B cell (primary cell): Measurements from ENCODE around the gene STEAP1B. TPM values are rescaled to one million over a fixed set of nuclear protein-coding genes. Genes with fewer than 3 reads are reported as not detected.

Experiments
- ATAC-seq: fragments of 200-7000 bp; cut with Tn5 transposase; one replicate; pipeline ENCODE4 v1.10.0; 2021; ENCODE audit warnings: low read depth, mild to moderate bottlenecking, moderate number of reproducible peaks, moderate library complexity
- CTCF ChIA-PET: fragments of 350-600 bp; sonication (Branson Sonifier 250); formaldehyde crosslinking; loops from one replicate; lab custom pipeline; 2021; ENCODE audit warnings: antibody characterized with exemption, inconsistent platforms; lab: Charles Lee
- POLR2A ChIA-PET: fragments of 350-600 bp; sonication (Branson Sonifier 250); formaldehyde crosslinking; loops from one replicate; lab custom pipeline; 2021; ENCODE audit warnings: antibody characterized with exemption; lab: Charles Lee
- DNase-seq: peaks from one replicate; pipeline ENCODE4 v3.0.0; 2013
- H2AFZ ChIP-seq: 2 replicates; pipeline ENCODE4 v1.6.1; 2012; ENCODE audit warnings: mild to moderate bottlenecking, low read depth, low read length; ENCODE audit not compliant: insufficient read depth, poor library complexity, severe bottlenecking
- H3K27ac ChIP-seq, 2 donors: 1 replicate in 1 of 2; 2 replicates in 1 of 2; pipeline ENCODE4 v1.5.1; 2012 to 2013; ENCODE audit warnings: low read length in 2 of 2, mild to moderate bottlenecking in 2 of 2, moderate library complexity in 1 of 2
- H3K27me3 ChIP-seq, 4 experiments: fragments of 200-600 bp in 1 of 4; sonication (generic) in 1 of 4; replicated peaks in 1 of 4; 1 replicate in 2 of 4; 2 replicates in 2 of 4; pipeline versions ENCODE4 v1.6.1 to v1.7.0; 2013 to 2016; ENCODE audit warnings: low read length in 3 of 4, mild to moderate bottlenecking in 2 of 4, mixed read lengths in 1 of 4, moderate library complexity in 1 of 4; ENCODE audit not compliant: insufficient read depth in 4 of 4, control insufficient read depth in 3 of 4; ENCODE audit errors: control extremely low read depth in 1 of 4
- H3K36me3 ChIP-seq, 2 experiments: replicated peaks in 1 of 2; 1 replicate in 1 of 2; 2 replicates in 1 of 2; pipeline versions ENCODE4 v1.6.1 to v1.7.1; 2013; ENCODE audit warnings: low read length in 1 of 2; ENCODE audit not compliant: insufficient read depth in 2 of 2, control insufficient read depth in 1 of 2; ENCODE audit errors: control extremely low read depth in 1 of 2, extremely low read depth in 1 of 2
- H3K4me1 ChIP-seq, 2 donors: fragments of 200-600 bp in 1 of 2; sonication (generic) in 1 of 2; 1 replicate in 1 of 2; 2 replicates in 1 of 2; pipeline versions ENCODE4 v1.5.1 to v1.6.1; 2013 to 2017; ENCODE audit warnings: low read length in 2 of 2; ENCODE audit not compliant: control insufficient read depth in 2 of 2, insufficient read depth in 2 of 2
- H3K4me2 ChIP-seq: replicated peaks from 2 replicates; pipeline ENCODE3; 2012; ENCODE audit warnings: mild to moderate bottlenecking, low read depth, low read length; ENCODE audit not compliant: poor library complexity, severe bottlenecking
- H3K4me3 ChIP-seq, 5 experiments: fragments of 200-600 bp in 1 of 5; sonication (generic) in 1 of 5; 1 replicate in 3 of 5; 2 replicates in 2 of 5; pipeline versions ENCODE4 v1.5.1 to v1.7.0; 2011 to 2016; ENCODE audit warnings: low read length in 4 of 5, mild to moderate bottlenecking in 4 of 5, low read depth in 2 of 5, control low read depth in 1 of 5, moderate library complexity in 1 of 5; ENCODE audit not compliant: insufficient read depth in 1 of 5; ENCODE audit errors: control extremely low read depth in 1 of 5, extremely low read depth in 1 of 5
- H3K79me2 ChIP-seq: fragments of 200-600 bp; sonication (generic); one replicate; pipeline ENCODE4 v1.6.0; 2016; ENCODE audit warnings: low read length; ENCODE audit not compliant: control insufficient read depth, insufficient read depth
- H3K9ac ChIP-seq: fragments of 200-600 bp; sonication (generic); 2 replicates; pipeline ENCODE4 v1.6.1; 2017; ENCODE audit warnings: mild to moderate bottlenecking, low read length, moderate library complexity
- H3K9me3 ChIP-seq, 3 donors: one replicate each; pipeline versions ENCODE4 v1.6.1 to v1.7.1; 2013; ENCODE audit warnings: low read length in 2 of 3; ENCODE audit not compliant: control insufficient read depth in 2 of 3, insufficient read depth in 1 of 3; ENCODE audit errors: control extremely low read depth in 1 of 3
- H4K20me1 ChIP-seq: 2 replicates; pipeline ENCODE4 v1.6.0; 2012; ENCODE audit warnings: mild to moderate bottlenecking, low read length; ENCODE audit not compliant: insufficient read depth, control insufficient read depth, poor library complexity, severe bottlenecking
- H3K27ac Mint-ChIP-seq: one replicate; pipeline ENCODE4 v1.8.0; 2021; ENCODE audit warnings: mixed read lengths
- H3K27me3 Mint-ChIP-seq: one replicate; pipeline ENCODE4 v1.8.0; 2021; ENCODE audit warnings: mixed read lengths
- H3K4me1 Mint-ChIP-seq: one replicate; pipeline ENCODE4 v1.8.0; 2021; ENCODE audit warnings: mixed read lengths
- H3K4me3 Mint-ChIP-seq: one replicate; pipeline ENCODE4 v1.8.0; 2021; ENCODE audit warnings: mixed read lengths
- H3K9me3 Mint-ChIP-seq: one replicate; pipeline ENCODE4 v1.8.0; 2022; ENCODE audit warnings: mixed read lengths; ENCODE audit not compliant: insufficient read depth
- EZH2 ChIP-seq: IDR thresholded peaks from 2 replicates; pipeline ENCODE4 v1.6.1; 2012; ENCODE audit warnings: borderline replicate concordance, low read depth, mild to moderate bottlenecking, moderate library complexity, low read length; ENCODE audit not compliant: insufficient read depth, poor library complexity, severe bottlenecking
- WGBS: methylation state at CpG from one replicate; pipeline ENCODE4 v1.1.5; 2013; ENCODE audit warnings: missing lambda C conversion rate; ENCODE audit not compliant: insufficient coverage; 5-methylcytosine and 5-hydroxymethylcytosine counted together
- intact Hi-C: fragments of 100-400 bp; cut with micrococcal nuclease; formaldehyde crosslinking; loops from one replicate; pipeline ENCODE4 v1.10.0; 2022
- polyA plus RNA-seq: library from polyadenylated mRNA; depleted of rRNA; stranded (reverse); fragments of >200 nt; gene quantifications from 2 replicates; pipeline ENCODE4 v1.2.3, GENCODE V29; 2012
- total RNA-seq, 2 donors: library from RNA; stranded (reverse); fragments of 120-200 nt in 1 of 2; gene quantifications; 1 replicate in 1 of 2; 2 replicates in 1 of 2; pipeline versions ENCODE4 v1.2.3 to v1.2.4, GENCODE V29; 2013 to 2022
- TF ChIP-seq, protein P1 (sequence below): fragments of 200-600 bp; IDR thresholded peaks from one replicate; pipeline ENCODE4 v1.8.0; 2022; ENCODE audit warnings: antibody characterized with exemption, mild to moderate bottlenecking

STEAP1B gene
- total and polyA plus RNA-seq, 2 donors (not counting 1 experiment from before 2014, with no cell fraction given) = 8.8 to 24.7 TPM

DNA sequence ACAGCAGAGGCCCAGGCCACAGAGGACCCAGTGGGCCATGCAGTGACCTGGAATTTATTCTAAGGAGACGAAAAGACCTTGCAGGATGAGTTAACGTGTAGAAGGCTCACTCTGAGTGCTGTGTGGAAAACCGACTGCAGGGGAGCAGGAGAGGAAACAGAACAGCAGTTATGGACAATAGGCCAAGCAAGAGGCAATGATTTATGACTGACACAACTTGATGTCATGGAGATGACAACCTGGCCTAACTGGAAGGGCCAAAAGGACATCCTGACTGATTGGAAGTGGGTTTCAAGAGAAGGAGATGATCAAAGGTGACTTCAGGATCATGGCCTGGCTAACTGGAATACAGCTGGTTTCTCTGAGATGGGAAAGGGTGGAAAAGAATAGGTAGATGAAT is 72.9 kb downstream of the STEAP1B start:
- ChIA-PET POLR2A (no interaction called here), CTCF (no interaction called here)
- Mint-ChIP-seq H3K4me1 (peaks cover 27% of the 10 kb centered on the region), H3K27me3 (no peaks in the 10 kb centered on the region), H3K9me3 (no peaks in the 10 kb centered on the region), H3K4me3 (no peak overlapping the region), H3K27ac (peak overlapping the region; percentile 53)
- intact Hi-C loops = no loop called here
- H3K27me3 ChIP-seq = no peaks in the 10 kb centered on the region
- H3K9ac ChIP-seq = no peak overlapping the region
- H3K4me3 ChIP-seq = no peak overlapping the region
- peaks cover 25% of the 10 kb centered on the region in 2 donors for H3K4me1 ChIP-seq
- no peak overlapping the region for H3K4me2 ChIP-seq
- DNase-seq = no peak
- WGBS = 96% methylated on average over 3 of the region's 3 CpGs
- H2AFZ ChIP-seq = no peak overlapping the region
- H3K36me3 ChIP-seq = no peaks in the 10 kb centered on the region
- H3K9me3 ChIP-seq = peaks cover 0 to 3% (median 0%) of the 10 kb centered on the region in 3 donors
- TF ChIP-seq, protein P1, sequence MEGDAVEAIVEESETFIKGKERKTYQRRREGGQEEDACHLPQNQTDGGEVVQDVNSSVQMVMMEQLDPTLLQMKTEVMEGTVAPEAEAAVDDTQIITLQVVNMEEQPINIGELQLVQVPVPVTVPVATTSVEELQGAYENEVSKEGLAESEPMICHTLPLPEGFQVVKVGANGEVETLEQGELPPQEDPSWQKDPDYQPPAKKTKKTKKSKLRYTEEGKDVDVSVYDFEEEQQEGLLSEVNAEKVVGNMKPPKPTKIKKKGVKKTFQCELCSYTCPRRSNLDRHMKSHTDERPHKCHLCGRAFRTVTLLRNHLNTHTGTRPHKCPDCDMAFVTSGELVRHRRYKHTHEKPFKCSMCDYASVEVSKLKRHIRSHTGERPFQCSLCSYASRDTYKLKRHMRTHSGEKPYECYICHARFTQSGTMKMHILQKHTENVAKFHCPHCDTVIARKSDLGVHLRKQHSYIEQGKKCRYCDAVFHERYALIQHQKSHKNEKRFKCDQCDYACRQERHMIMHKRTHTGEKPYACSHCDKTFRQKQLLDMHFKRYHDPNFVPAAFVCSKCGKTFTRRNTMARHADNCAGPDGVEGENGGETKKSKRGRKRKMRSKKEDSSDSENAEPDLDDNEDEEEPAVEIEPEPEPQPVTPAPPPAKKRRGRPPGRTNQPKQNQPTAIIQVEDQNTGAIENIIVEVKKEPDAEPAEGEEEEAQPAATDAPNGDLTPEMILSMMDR = no peak
- H3K27ac ChIP-seq = no peak overlapping the region
- H3K79me2 ChIP-seq = no peaks in the 10 kb centered on the region
- ATAC-seq = no peak
- H4K20me1 ChIP-seq = no peaks in the 10 kb centered on the region

DNA sequence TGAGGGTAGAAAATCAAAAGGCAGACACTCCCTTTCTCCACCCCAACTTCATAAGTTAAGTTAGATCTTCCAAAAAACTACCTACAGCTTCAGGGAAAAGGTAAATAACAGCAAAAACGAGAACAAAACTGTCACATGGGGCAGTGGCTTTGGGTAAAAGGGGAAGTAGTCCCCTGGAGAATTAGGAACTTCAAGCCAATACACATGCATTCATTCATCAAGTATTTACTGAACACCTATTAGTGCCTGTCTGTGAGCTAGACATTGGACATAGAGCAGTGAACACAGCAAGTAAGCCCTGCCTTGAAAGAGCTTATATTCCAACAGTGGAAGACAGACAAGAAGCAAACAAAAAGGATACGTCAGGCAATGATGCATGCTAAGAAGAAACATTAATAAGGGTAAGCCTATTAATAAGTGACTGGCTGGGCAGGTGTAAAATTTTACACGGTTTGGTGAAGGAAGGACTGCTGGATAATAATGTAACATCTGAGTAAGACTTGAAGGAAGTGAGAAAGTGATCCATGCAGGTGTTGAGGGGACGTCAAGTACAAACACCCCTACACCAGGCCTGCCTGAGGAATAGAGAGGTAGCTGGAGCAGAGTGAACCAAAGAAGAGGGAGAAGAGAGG is 73.4 kb downstream of the STEAP1B start:
- Mint-ChIP-seq H3K27me3 (no peaks in the 10 kb centered on the region), H3K9me3 (no peaks in the 10 kb centered on the region), H3K27ac (peak overlapping the region; percentile 53), H3K4me1 (peaks cover 27% of the 10 kb centered on the region), H3K4me3 (peak overlapping the region; percentile 32)
- 0% methylated on average over 1 of the region's 4 CpGs for WGBS
- CTCF ChIA-PET = no interaction called here
- H3K4me1 ChIP-seq = peaks cover 25 to 27% of the 10 kb centered on the region in 2 donors
- peak overlapping the region; percentile 4 to 39 for H3K27ac ChIP-seq
- no peak overlapping the region for H3K9ac ChIP-seq
- peak overlapping the region; percentile 50 for H2AFZ ChIP-seq
- no peaks in the 10 kb centered on the region for H3K27me3 ChIP-seq
- H4K20me1 ChIP-seq = no peaks in the 10 kb centered on the region
- POLR2A ChIA-PET = no interaction called here
- DNase-seq (peak; percentile 48), ATAC-seq (no peak)
- no peak overlapping the region for H3K4me3 ChIP-seq
- no peaks in the 10 kb centered on the region for H3K36me3 ChIP-seq
- peak overlapping the region; percentile 31 for H3K4me2 ChIP-seq
- TF ChIP-seq, protein P1 = no peak
- TF ChIP-seq EZH2 = no peak
- no peaks in the 10 kb centered on the region for H3K79me2 ChIP-seq
- intact Hi-C loops = no loop called here
- peaks cover 0 to 3% (median 0%) of the 10 kb centered on the region in 3 donors for H3K9me3 ChIP-seq
